ENCODE measurements around the gene FICD. TPM values are rescaled to one million over a fixed set of nuclear protein-coding genes. Genes with fewer than 3 reads are reported as not detected.

The FICD gene
- total and polyA plus RNA-seq, 2 donors (not counting 1 experiment from before 2014, with no cell fraction given) = 1.2 to 9.1 TPM

- no peak for TF ChIP-seq EZH2 (IDR thresholded peaks at IDR 0.05; ENCODE audit: borderline replicate concordance, insufficient read depth, low read depth, low read length, poor library complexity, severe bottlenecking)
- TF ChIP-seq CTCF (IDR thresholded peaks at IDR 0.05) = no peak
- Histone ChIP-seq H4K20me1 (ENCODE audit: control insufficient read depth, insufficient read depth, low read length, poor library complexity, severe bottlenecking) (peaks cover 16% of the 10 kb centered on the region), H3K27ac (ENCODE audit: low read length in 2 of 2) (no peak overlapping the region), H3K4me2 (replicated peaks; ENCODE audit: low read depth, low read length, poor library complexity, severe bottlenecking) (no peak overlapping the region), H3K9ac (ENCODE audit: low read length) (no peak overlapping the region), H3K4me1 (ENCODE audit: control insufficient read depth in 2 of 2, insufficient read depth in 2 of 2, low read length in 2 of 2) (no peaks in the 10 kb centered on the region), H3K36me3 (replicated peaks in 1 of 2; ENCODE audit: control extremely low read depth in 1 of 2, control insufficient read depth in 1 of 2, extremely low read depth in 1 of 2, insufficient read depth in 2 of 2, low read length in 1 of 2) (peaks cover 2 to 93% of the 10 kb centered on the region in 2 experiments), H3K79me2 (ENCODE audit: control insufficient read depth, insufficient read depth, low read length) (peaks cover 6% of the 10 kb centered on the region), H3K4me3 (ENCODE audit: control extremely low read depth in 1 of 5, extremely low read depth in 1 of 5, insufficient read depth in 1 of 5, low read depth in 2 of 5, low read length in 4 of 5) (no peak overlapping the region), H3K9me3 (ENCODE audit: control extremely low read depth in 1 of 3, control insufficient read depth in 2 of 3, insufficient read depth in 1 of 3, low read length in 2 of 3) (no peaks in the 10 kb centered on the region), H3K27me3 (replicated peaks in 1 of 4; ENCODE audit: control extremely low read depth in 1 of 4, control insufficient read depth in 3 of 4, insufficient read depth in 4 of 4, low read length in 3 of 4) (no peaks in the 10 kb centered on the region), H2AFZ (ENCODE audit: insufficient read depth, low read depth, low read length, poor library complexity, severe bottlenecking) (no peak overlapping the region)
- Mint-ChIP-seq H3K27me3 (no peaks in the 10 kb centered on the region), H3K27ac (no peak overlapping the region), H3K9me3 (ENCODE audit: insufficient read depth) (no peaks in the 10 kb centered on the region), H3K4me1 (no peaks in the 10 kb centered on the region), H3K4me3 (no peak overlapping the region)
- DNase-seq = no peak
- CTCF ChIA-PET = interaction anchor here (0.7 kb wide), 1 partner anchor 88 kb away, joined by 3 read pairs; no protein-coding TSS in a partner anchor
- no peak for ATAC-seq (ENCODE audit: low read depth)
- POLR2A ChIA-PET = no interaction called here
- intact Hi-C loops (cut with micrococcal nuclease) = no loop called here
- 97% methylated on average over 3 of the region's 9 CpGs for WGBS (ENCODE audit: insufficient coverage)
These were observed 15.1 kb downstream of the FICD start for GRCh38 chr12:108530161-108530560.

DNA sequence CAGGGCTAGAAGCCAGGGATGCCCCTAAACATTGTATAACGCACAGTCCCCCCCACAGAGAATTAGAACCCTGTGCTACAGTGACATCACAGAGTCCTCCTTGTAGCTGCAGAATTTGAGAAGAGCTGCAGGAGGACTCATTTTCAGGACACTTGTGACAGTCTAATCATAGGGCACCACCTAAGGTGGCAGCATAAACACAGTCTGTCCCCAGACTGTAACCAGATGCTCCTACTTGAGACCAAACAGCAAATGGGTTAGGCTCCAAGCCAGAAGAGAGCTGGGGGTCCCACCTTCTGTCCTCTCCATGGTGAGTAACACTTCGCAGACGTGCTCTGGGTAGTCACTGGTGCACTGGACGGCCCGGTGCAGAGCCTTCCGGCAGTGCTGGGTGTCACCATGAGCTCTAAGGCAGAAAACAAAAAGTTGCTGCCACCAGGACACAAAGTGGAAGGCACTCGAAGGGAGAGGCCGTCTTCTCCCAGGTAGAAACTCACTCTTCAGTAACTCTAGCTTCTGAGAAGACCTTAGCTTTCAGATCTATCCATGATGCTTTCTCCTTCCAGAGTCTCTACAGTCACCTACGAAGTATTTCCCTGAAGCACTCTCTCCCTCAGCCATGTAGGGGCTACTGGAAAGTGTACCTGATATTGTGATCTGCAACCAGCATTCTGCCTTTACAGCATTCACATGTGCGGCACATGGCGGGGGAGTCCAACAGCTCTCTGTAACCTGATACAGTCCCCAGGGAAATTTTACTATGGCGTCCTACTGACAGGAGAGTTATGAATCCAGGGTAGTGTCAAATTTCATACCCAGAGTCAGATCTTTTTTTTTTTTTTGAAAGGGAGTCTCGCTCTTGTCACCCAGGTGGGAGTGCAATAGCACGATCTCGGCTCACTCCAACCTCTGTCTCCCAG lies 17.1 kb downstream of the FICD start:
- ATAC-seq (ENCODE audit: low read depth) (no peak), DNase-seq (no peak)
- 97% methylated on average over 7 of the region's 15 CpGs for WGBS (ENCODE audit: insufficient coverage)
- Mint-ChIP-seq H3K27me3 (no peaks in the 10 kb centered on the region), H3K4me3 (no peak overlapping the region), H3K27ac (no peak overlapping the region), H3K4me1 (no peaks in the 10 kb centered on the region), H3K9me3 (ENCODE audit: insufficient read depth) (no peaks in the 10 kb centered on the region)
- peaks cover 5 to 93% of the 10 kb centered on the region in 2 experiments for H3K36me3 ChIP-seq (replicated peaks in 1 of 2; ENCODE audit: control extremely low read depth in 1 of 2, control insufficient read depth in 1 of 2, extremely low read depth in 1 of 2, insufficient read depth in 2 of 2, low read length in 1 of 2)
- no peak overlapping the region for H3K4me3 ChIP-seq (ENCODE audit: control extremely low read depth in 1 of 5, extremely low read depth in 1 of 5, insufficient read depth in 1 of 5, low read depth in 2 of 5, low read length in 4 of 5)
- H3K79me2 ChIP-seq (ENCODE audit: control insufficient read depth, insufficient read depth, low read length) = peaks cover 12% of the 10 kb centered on the region
- H3K4me2 ChIP-seq (replicated peaks; ENCODE audit: low read depth, low read length, poor library complexity, severe bottlenecking) = no peak overlapping the region
- no peak overlapping the region for H3K27ac ChIP-seq (ENCODE audit: low read length in 2 of 2)
- H4K20me1 ChIP-seq (ENCODE audit: control insufficient read depth, insufficient read depth, low read length, poor library complexity, severe bottlenecking) = peaks cover 7% of the 10 kb centered on the region
- H2AFZ ChIP-seq (ENCODE audit: insufficient read depth, low read depth, low read length, poor library complexity, severe bottlenecking) = no peak overlapping the region
- no peaks in the 10 kb centered on the region for H3K27me3 ChIP-seq (replicated peaks in 1 of 4; ENCODE audit: control extremely low read depth in 1 of 4, control insufficient read depth in 3 of 4, insufficient read depth in 4 of 4, low read length in 3 of 4)
- no peak for TF ChIP-seq CTCF (IDR thresholded peaks at IDR 0.05)
- no peak for TF ChIP-seq EZH2 (IDR thresholded peaks at IDR 0.05; ENCODE audit: borderline replicate concordance, insufficient read depth, low read depth, low read length, poor library complexity, severe bottlenecking)
- no peak overlapping the region for H3K9ac ChIP-seq (ENCODE audit: low read length)
- ChIA-PET CTCF (interaction anchor here (0.7 to 1.4 kb wide), 3 partner anchors 86 to 836 kb away, joined by 3 to 6 read pairs (median 5); no protein-coding TSS in a partner anchor), POLR2A (no interaction called here)
- intact Hi-C loops (cut with micrococcal nuclease) = no loop called here
- H3K9me3 ChIP-seq (ENCODE audit: control extremely low read depth in 1 of 3, control insufficient read depth in 2 of 3, insufficient read depth in 1 of 3, low read length in 2 of 3) = no peaks in the 10 kb centered on the region
- no peaks in the 10 kb centered on the region for H3K4me1 ChIP-seq (ENCODE audit: control insufficient read depth in 2 of 2, insufficient read depth in 2 of 2, low read length in 2 of 2)
